Body of pancreas (tissue), 4 donors: ENCODE results near the gene HEATR5A. TPM values are rescaled to one million over a fixed set of nuclear protein-coding genes. Genes with fewer than 3 reads are reported as not detected.
A peak's percentile ranks its signal among the peaks of the same experiment; 100 is the strongest.
"Not testable (repeated sequence)": the region's sequence is repeated elsewhere in the genome, so short reads cannot be mapped to it uniquely, and the experiment has no call there.

ENCODE experiments used
- ATAC-seq: fragments of 150-250 bp; one replicate; pipeline ENCODE4 v1.9.1; 2016
- DNase-seq, 4 donors: peaks; one replicate each; pipeline ENCODE4 v3.0.0-alpha.2; 2019
- H3K27ac ChIP-seq, 4 donors: fragments of 200-600 bp; sonication (generic); 1 replicate in 3 of 4; 2 replicates in 1 of 4; pipeline versions ENCODE4 v1.5.1 to v1.6.1; 2016 to 2019; ENCODE audit warnings: mild to moderate bottlenecking in 1 of 4, mixed read lengths in 1 of 4, moderate library complexity in 1 of 4
- H3K27me3 ChIP-seq, 2 donors: fragments of 200-600 bp; sonication (generic); one replicate each; pipeline ENCODE4 v1.6.0; 2016; ENCODE audit warnings: mild to moderate bottlenecking in 1 of 2
- H3K36me3 ChIP-seq, 2 donors: fragments of 200-600 bp; sonication (generic); replicated peaks in 1 of 2; 2 replicates each; pipeline ENCODE4 v1.5.1; 2016; ENCODE audit warnings: low read depth in 2 of 2; ENCODE audit not compliant: insufficient read depth in 1 of 2
- H3K4me1 ChIP-seq: fragments of 200-600 bp; sonication (generic); one replicate; pipeline ENCODE4 v1.6.0; 2016
- H3K4me3 ChIP-seq, 2 donors: fragments of 200-600 bp; sonication (generic); 1 replicate in 1 of 2; 2 replicates in 1 of 2; pipeline ENCODE4 v1.5.1; 2016 to 2019
- H3K9me3 ChIP-seq, 3 donors: fragments of 200-600 bp; sonication (generic); 1 replicate in 2 of 3; 2 replicates in 1 of 3; pipeline ENCODE4 v1.5.1; 2016
- CTCF ChIP-seq, 7 experiments: fragments of 450-650 bp in 4 of 7; fragments of 200-600 bp in 3 of 7; sonication (generic) in 3 of 7; IDR thresholded peaks; one replicate each; pipeline ENCODE4 v1.5.1; 2016 to 2019; ENCODE audit warnings: antibody characterized with exemption in 7 of 7
- POLR2A ChIP-seq, 3 donors: fragments of 450-650 bp; IDR thresholded peaks; one replicate each; pipeline ENCODE4 v1.6.1; 2016; ENCODE audit warnings: antibody characterized with exemption in 3 of 3, mild to moderate bottlenecking in 2 of 3
- WGBS, 2 donors: methylation state at CpG; one replicate each; pipeline ENCODE4 v1.1.5; 2017; 5-methylcytosine and 5-hydroxymethylcytosine counted together
- intact Hi-C: fragments of 100-400 bp; cut with DNase I; formaldehyde crosslinking; loops from one replicate; pipeline ENCODE4 v1.15.1; 2023
- total RNA-seq, 2 donors: library from RNA; depleted of rRNA; stranded (reverse); fragments of >200 nt; gene quantifications; one replicate each; pipeline ENCODE4 v1.1.0, GENCODE V29; 2016

The HEATR5A gene
- total RNA-seq, result 10 to 100 TPM; 14.5 to 24.1 TPM

GRCh38 chr14:31420319-31421111, at the start of gene HEATR5A:
Gene HEATR5A, minus strand, starts transcription at chr14:31420550. Its CDS starts 17,575 bp downstream, at chr14:31402975.
- ATAC-seq (peak; percentile 97), DNase-seq (peak; percentile 95 to 97 (median 95))
- Histone ChIP-seq H3K27me3 (no peaks in the 10 kb centered on the region), H3K4me3 (peak within 1 kb of the TSS; percentile 76 to 98), H3K36me3 (no peaks in the 10 kb centered on the region), H3K9me3 (no peaks in the 10 kb centered on the region), H3K27ac (peak within 1 kb of the TSS; percentile 79 to 91 (median 83)), H3K4me1 (peaks cover 32% of the 10 kb centered on the region)
- intact Hi-C loops, result no loop called here
- 1 to 2% methylated on average over 16 to 56 of the region's 56 CpGs for WGBS, 2 donors
- TF ChIP-seq POLR2A (IDR thresholded peaks at IDR 0.05) (peak; percentile 95 to 98 (median 97)), CTCF (IDR thresholded peaks at IDR 0.05) (peak in 6 of 7 experiments; percentile 10 to 40 (median 21))

DNA sequence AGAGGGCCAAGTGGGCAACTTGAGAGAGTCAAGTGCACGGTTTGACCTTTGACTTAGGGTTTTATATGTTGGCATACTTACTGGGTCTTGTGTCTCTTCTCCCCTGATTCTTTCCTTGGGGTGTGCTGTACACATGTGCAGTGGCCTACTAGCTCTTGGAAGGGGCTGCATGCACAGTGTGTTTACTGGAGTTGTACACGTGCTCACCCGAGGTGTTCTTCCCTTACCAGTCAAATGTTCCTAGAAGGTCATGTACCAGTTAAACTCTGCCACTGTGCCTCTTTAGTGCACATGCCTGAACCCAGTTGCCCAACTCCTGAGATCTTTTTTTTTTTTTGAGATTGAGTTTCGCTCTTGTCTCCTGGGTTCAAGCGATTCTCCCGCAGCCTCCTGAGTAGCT, 46.2 kb upstream of the HEATR5A start:
- H3K27me3 ChIP-seq, result no peaks in the 10 kb centered on the region
- DNase-seq, result no peak
- intact Hi-C loops, result no loop called here
- H3K36me3 ChIP-seq, result no peaks in the 10 kb centered on the region
- no peak overlapping the region for H3K27ac ChIP-seq
- TF ChIP-seq CTCF (IDR thresholded peaks at IDR 0.05) (no peak), POLR2A (IDR thresholded peaks at IDR 0.05) (no peak)
- ATAC-seq, result no peak
- 80 to 87% methylated on average over 6 of the region's 6 CpGs for WGBS, 2 donors
- H3K4me1 ChIP-seq, result no peaks in the 10 kb centered on the region
- no peaks in the 10 kb centered on the region for H3K9me3 ChIP-seq
- no peak overlapping the region for H3K4me3 ChIP-seq

GRCh38 chr14:31465111-31465510, 44.8 kb upstream of the HEATR5A start:
- Histone ChIP-seq H3K27ac (no peak overlapping the region), H3K36me3 (no peaks in the 10 kb centered on the region), H3K4me3 (no peak overlapping the region), H3K9me3 (no peaks in the 10 kb centered on the region), H3K4me1 (no peaks in the 10 kb centered on the region), H3K27me3 (no peaks in the 10 kb centered on the region)
- intact Hi-C loops, result no loop called here
- DNase-seq (no peak), ATAC-seq (no peak)
- TF ChIP-seq CTCF (IDR thresholded peaks at IDR 0.05) (no peak), POLR2A (IDR thresholded peaks at IDR 0.05) (no peak)

DNA sequence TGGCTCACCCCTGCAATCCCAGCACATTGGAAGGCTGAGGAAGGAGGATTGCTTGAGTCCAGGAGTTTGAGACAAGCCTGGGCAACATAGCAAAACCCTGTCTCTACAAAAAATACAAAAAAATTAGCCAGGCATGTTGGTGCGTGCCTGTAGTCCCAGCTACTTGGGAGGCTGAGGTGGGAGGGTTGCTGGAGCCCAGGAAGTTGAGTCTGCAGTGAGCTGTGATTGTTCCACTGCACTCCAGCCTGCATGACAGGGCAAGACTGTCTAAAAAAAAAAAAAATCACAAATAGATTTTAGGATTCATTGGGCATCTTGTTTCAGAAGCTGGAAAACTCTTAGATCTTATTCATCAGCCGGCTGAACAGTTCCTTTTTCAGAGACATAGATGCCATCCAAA, 42.1 kb upstream of the HEATR5A start:
- intact Hi-C loops, H3K27ac ChIP-seq: not testable (repeated sequence)
- 86 to 90% methylated on average over 2 of the region's 2 CpGs for WGBS, 2 donors

DNA sequence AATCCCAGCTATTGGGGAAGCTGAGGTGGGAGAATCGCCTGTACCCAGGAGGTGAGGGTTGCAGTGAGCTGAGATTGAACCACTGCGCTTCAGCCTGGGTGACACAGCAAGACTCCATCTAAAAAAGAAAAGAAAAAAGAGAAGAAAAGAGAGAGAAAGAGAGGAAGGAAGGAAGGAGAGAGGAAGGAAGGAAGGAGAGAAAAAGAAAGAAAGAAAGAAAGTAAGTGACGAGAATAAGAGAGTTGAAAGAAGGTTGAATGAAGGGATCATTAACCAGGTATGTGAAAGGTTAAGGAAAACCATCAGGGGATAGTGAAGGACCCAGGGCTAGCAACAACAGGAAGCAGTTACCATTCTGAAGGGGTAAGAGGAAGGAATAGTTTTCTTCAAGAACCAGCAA, 41.2 kb upstream of the HEATR5A start:
- Histone ChIP-seq H3K9me3 (no peaks in the 10 kb centered on the region), H3K4me1 (peaks cover 6% of the 10 kb centered on the region), H3K4me3 (no peak overlapping the region), H3K27me3 (no peaks in the 10 kb centered on the region), H3K27ac (no peak overlapping the region), H3K36me3 (no peaks in the 10 kb centered on the region)
- intact Hi-C loops, result no loop called here
- ATAC-seq, result no peak
- 81 to 82% methylated on average over 3 of the region's 3 CpGs for WGBS, 2 donors
- TF ChIP-seq POLR2A (IDR thresholded peaks at IDR 0.05), result no peak
- TF ChIP-seq CTCF (IDR thresholded peaks at IDR 0.05), result no peak
- DNase-seq, result no peak

More for the DNA sequence above, 42.1 kb upstream of the HEATR5A start:
- H3K4me3 ChIP-seq, ATAC-seq, H3K4me1 ChIP-seq, DNase-seq, H3K9me3 ChIP-seq, H3K27me3 ChIP-seq, H3K36me3 ChIP-seq: not testable (repeated sequence)
